Activated CD4-positive, alpha-beta T cell treated with anti-CD3 and anti-CD28 coated beads, Interleukin-2, amount 50 U/mL, for 24 hours (primary cell): Measurements from ENCODE around the gene FAM3A.

Experiments used
- DNase-seq, 2 donors: peaks; one replicate each; pipeline ENCODE4 v3.0.0-alpha.2; 2020; ENCODE audit warnings: low read depth in 1 of 2, low spot score in 1 of 2

Gene FAM3A

DNA sequence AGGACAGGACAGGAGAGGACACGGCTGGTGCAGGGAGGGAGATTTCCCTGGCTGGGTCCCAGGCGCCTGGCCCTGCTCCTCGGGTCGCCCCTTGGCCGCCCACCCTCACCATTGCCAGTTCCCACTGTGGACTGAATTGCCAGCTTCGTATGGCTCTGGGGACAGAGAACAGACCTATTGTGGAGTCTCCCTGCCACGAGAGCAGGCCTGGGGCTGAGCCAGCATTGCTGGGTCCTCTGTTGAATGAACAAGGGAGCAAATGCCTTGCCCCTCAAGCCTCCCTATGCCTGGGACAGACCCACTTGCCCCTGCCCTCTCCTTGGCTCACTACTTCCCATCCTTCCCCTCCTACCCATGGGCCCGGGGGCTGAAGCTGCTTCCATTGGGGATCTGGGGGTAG lies 53.6 kb downstream of the FAM3A start:
- no peak for DNase-seq

DNA sequence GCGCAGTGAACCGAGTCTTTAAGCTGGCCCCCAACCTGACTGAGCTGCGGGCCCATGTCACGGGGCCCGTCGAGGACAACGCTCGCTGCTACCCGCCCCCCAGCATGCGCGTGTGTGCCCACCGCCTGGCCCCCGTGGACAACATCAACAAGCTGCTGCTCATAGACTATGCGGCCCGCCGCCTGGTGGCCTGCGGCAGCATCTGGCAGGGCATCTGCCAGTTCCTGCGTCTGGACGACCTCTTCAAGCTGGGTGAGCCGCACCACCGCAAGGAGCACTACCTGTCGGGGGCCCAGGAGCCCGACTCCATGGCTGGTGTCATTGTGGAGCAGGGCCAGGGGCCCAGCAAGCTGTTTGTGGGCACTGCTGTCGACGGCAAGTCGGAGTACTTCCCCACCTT lies 55.7 kb downstream of the FAM3A start:
- DNase-seq, result no peak

GRCh38 chrX:154459832-154460231 lies 56.2 kb downstream of the FAM3A start:
- DNase-seq, result no peak

- DNase-seq, result no peak
These were observed 56.9 kb downstream of the FAM3A start for GRCh38 chrX:154458954-154459778.

- DNase-seq, result peak; percentile 27 to 44
These were observed 57.7 kb downstream of the FAM3A start, which contains the start of gene PLXNA3 for GRCh38 chrX:154458116-154458953. PLXNA3 (plus strand) TSS chrX:154458281; CDS start chrX:154460184, 1,903 bp downstream.

DNA sequence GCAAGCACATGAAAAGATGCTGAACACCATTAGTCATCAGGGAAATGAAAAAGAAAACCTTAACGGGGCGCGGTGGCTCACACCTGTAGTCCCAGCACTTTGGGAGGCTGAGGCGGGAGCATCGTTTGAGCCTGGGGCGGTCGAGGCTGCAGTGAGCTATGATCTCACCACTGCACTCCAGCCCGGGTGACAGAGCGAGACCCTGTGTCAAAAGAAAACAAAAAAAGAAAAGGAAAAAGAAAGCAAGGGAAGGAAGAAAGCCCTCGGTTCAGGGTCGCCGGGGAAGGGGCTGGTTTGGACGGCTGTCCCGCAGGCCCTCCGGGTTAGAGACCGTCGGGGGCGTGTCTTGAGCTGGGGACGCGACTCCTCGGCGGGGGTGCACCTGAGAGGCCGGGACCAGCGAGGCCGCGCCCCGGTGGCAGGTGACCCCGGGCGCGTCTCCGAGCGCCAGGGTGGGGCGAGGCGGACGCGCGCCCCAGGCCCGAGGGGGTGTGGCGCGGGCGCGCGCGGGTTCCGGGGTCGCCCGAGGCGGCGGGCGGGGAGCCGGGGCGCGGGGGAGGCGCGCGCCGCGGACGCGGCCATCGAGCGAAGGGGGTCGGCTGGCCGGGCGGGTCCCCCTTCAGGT lies 58.4 kb downstream of the FAM3A start:
- no peak for DNase-seq
